Panc1 (cell line): ENCODE data around the gene FRYL. TPM values are rescaled to one million over a fixed set of nuclear protein-coding genes. Genes with fewer than 3 reads are reported as not detected.
"Not testable (repeated sequence)": the region's sequence is repeated elsewhere in the genome, so short reads cannot be mapped to it uniquely, and the experiment has no call there.

ENCODE experiments used
- ATAC-seq: fragments of 200-7000 bp; cut with Tn5 transposase; 2 replicates; pipeline ENCODE4 v1.9.1; 2020; ENCODE audit warnings: mild to moderate bottlenecking, moderate library complexity
- BruUV-seq: library from RNA; stranded (reverse); fragments of 400-500 nt; replicated peaks from 2 replicates; lab custom pipeline; 2021; lab: Mats Ljungman, UMichigan
- CTCF ChIA-PET: fragments of 300-600 bp; sonication (Branson Sonifier 250); formaldehyde crosslinking; loops from one replicate; lab custom pipeline; 2022; ENCODE audit warnings: antibody characterized with exemption; lab: Charles Lee
- POLR2A ChIA-PET: fragments of 300-600 bp; sonication (Branson Sonifier 250); formaldehyde crosslinking; loops from one replicate; lab custom pipeline; 2022; ENCODE audit warnings: antibody characterized with exemption; lab: Charles Lee
- DNase-seq: peaks from one replicate; pipeline ENCODE4 v3.0.0-alpha.2; 2010; ENCODE audit warnings: low read depth, low spot score
- H3K27ac ChIP-seq: 2 replicates; pipeline ENCODE4 v1.5.1; 2011; ENCODE audit warnings: mild to moderate bottlenecking, low read length, inconsistent platforms
- H3K27me3 ChIP-seq: fragments of 200-500 bp; sonication (Bioruptor generic); 2 replicates; pipeline ENCODE4 v1.6.0; 2014; ENCODE audit warnings: low read length, inconsistent platforms; ENCODE audit not compliant: control insufficient read depth, insufficient read depth
- H3K36me3 ChIP-seq: fragments of 200-500 bp; sonication (Bioruptor generic); 2 replicates; pipeline ENCODE4 v1.5.1; 2014; ENCODE audit warnings: inconsistent platforms, mild to moderate bottlenecking, low read length, moderate library complexity; ENCODE audit not compliant: control insufficient read depth, insufficient read depth
- H3K4me1 ChIP-seq: 2 replicates; pipeline ENCODE4 v1.5.1; 2011; ENCODE audit warnings: inconsistent platforms, mild to moderate bottlenecking, low read length, moderate library complexity; ENCODE audit not compliant: control insufficient read depth, insufficient read depth
- H3K4me3 ChIP-seq, 2 experiments: 2 replicates each; pipeline ENCODE4 v1.5.1; 2011 to 2012; ENCODE audit warnings: low read depth in 2 of 2, low read length in 2 of 2, mild to moderate bottlenecking in 2 of 2, inconsistent platforms in 1 of 2, moderate library complexity in 1 of 2
- H3K9me3 ChIP-seq: fragments of 200-500 bp; sonication (Bioruptor generic); 2 replicates; pipeline ENCODE4 v1.5.1; 2014; ENCODE audit warnings: low read depth, mild to moderate bottlenecking, inconsistent platforms, low read length, moderate library complexity; ENCODE audit not compliant: control insufficient read depth, insufficient read depth
- CTCF ChIP-seq: fragments of 450-650 bp; IDR thresholded peaks from 2 replicates; pipeline ENCODE4 v1.5.1; 2017; ENCODE audit warnings: mild to moderate bottlenecking
- POLR2AphosphoS5 ChIP-seq: IDR thresholded peaks from 2 replicates; pipeline ENCODE4 v1.6.1; 2012; ENCODE audit warnings: mild to moderate bottlenecking, low read depth, low read length, moderate library complexity
- REST ChIP-seq, 2 experiments: IDR thresholded peaks; 2 replicates each; pipeline ENCODE4 v1.6.1; 2011 to 2012; ENCODE audit warnings: low read depth in 2 of 2, control low read depth in 1 of 2, low read length in 1 of 2, mild to moderate bottlenecking in 1 of 2, moderate library complexity in 1 of 2; ENCODE audit not compliant: insufficient read depth in 1 of 2
- SIN3A ChIP-seq: IDR thresholded peaks from 2 replicates; pipeline ENCODE4 v1.6.1; 2012; ENCODE audit warnings: low read depth, mild to moderate bottlenecking, low read length, moderate library complexity, borderline replicate concordance; ENCODE audit not compliant: insufficient read depth
- TCF7L2 ChIP-seq: IDR thresholded peaks from 2 replicates; pipeline ENCODE4 v1.6.1; 2011; ENCODE audit warnings: mild to moderate bottlenecking, low read depth, low read length, inconsistent platforms
- in situ Hi-C: cut with HindIII; loops from 2 replicates; pipeline ENCODE4 v1.10.0; 2016; ENCODE audit warnings: low sequenced_read_pairs, low pct_unique_long_range_greater_than_20kb
- intact Hi-C: fragments of 100-400 bp; cut with micrococcal nuclease; formaldehyde crosslinking; loops from one replicate; pipeline ENCODE4 v1.10.0; 2022; ENCODE audit not compliant: unreplicated experiment
- total RNA-seq: library from RNA; stranded (reverse); gene quantifications from one replicate; pipeline ENCODE4 v1.2.1, GENCODE V29; 2021; ENCODE audit not compliant: unreplicated experiment

The FRYL gene
- total RNA-seq, 1 experiment from 2014 or later: 47.5 TPM

GRCh38 chr4:48748949-48749596 is 31.0 kb downstream of the FRYL start:
- ChIA-PET POLR2A (no interaction called here), CTCF (no interaction called here)
- ATAC-seq (no peak), DNase-seq (no peak)
- no peak overlapping the region for H3K27ac ChIP-seq
- intact Hi-C loops (no loop called here), in situ Hi-C loops (no loop called here)
- no TSS peak for BruUV-seq
- peaks cover 7% of the 10 kb centered on the region for H3K4me1 ChIP-seq
- TF ChIP-seq SIN3A (no peak), CTCF (no peak), REST (IDR thresholded peaks at IDR 0.05; ENCODE audit: insufficient read depth in 1 of 2, low read depth in 2 of 2, low read length in 1 of 2) (no peak), POLR2AphosphoS5 (no peak), TCF7L2 (no peak)
- no peaks in the 10 kb centered on the region for H3K36me3 ChIP-seq
- no peak overlapping the region for H3K4me3 ChIP-seq
- H3K9me3 ChIP-seq: no peaks in the 10 kb centered on the region
- H3K27me3 ChIP-seq: no peaks in the 10 kb centered on the region

DNA sequence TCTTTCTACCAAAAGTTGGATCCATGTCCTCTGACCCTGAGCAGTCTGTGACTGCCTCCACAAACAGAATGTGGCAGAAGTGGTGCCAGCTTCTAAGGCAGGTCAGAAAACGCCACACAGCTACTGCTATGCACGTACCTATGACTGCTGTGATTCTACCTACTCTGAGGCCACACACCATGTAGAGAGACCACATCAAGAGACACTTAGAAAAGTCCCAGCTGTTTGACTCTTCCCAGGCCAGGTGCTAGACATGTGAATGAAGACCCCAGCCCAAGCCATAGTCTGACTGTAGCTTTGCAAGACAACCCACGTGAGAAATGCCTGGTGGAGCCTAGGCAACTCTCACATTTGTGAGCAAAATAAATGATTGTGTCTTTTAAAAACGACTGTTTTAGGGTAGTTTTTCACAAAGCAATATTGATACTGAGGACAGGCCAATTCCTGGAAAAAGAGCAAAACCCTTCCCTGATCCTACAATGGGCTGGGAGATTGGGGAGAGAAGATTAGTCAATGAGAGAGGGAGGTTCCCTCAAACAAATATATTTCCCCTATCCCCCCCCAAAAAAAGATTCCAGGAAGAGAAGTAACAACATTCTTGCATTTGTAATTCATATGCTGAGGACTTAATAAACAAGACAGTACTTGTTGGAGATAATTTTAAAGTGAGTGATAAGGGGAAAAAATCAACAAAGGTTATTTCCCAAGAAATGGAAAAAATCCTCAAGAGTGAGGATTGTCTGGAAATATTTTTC is 33.3 kb downstream of the FRYL start:
- DNase-seq (no peak), ATAC-seq (no peak)
- Histone ChIP-seq H3K9me3 (no peaks in the 10 kb centered on the region), H3K4me1 (peaks cover 4% of the 10 kb centered on the region), H3K27me3 (no peaks in the 10 kb centered on the region), H3K4me3 (no peak overlapping the region), H3K36me3 (no peaks in the 10 kb centered on the region), H3K27ac (no peak overlapping the region)
- CTCF ChIA-PET: no interaction called here
- TF ChIP-seq REST (IDR thresholded peaks at IDR 0.05; ENCODE audit: insufficient read depth in 1 of 2, low read depth in 2 of 2, low read length in 1 of 2) (no peak), SIN3A (no peak), CTCF (no peak), POLR2AphosphoS5 (no peak), TCF7L2 (no peak)
- in situ Hi-C loops (no loop called here), intact Hi-C loops (no loop called here)
- no TSS peak for BruUV-seq
- POLR2A ChIA-PET: no interaction called here

GRCh38 chr4:48745223-48745622 is 34.9 kb downstream of the FRYL start:
- H3K27me3 ChIP-seq, H3K4me1 ChIP-seq, CTCF ChIA-PET, H3K4me3 ChIP-seq, in situ Hi-C loops, H3K36me3 ChIP-seq, H3K9me3 ChIP-seq, H3K27ac ChIP-seq, intact Hi-C loops, BruUV-seq, POLR2A ChIA-PET, ATAC-seq, DNase-seq: not testable (repeated sequence)
